22Rv1 (cell line): ENCODE data around the gene TMPRSS6.
A peak's percentile ranks its signal among the peaks of the same experiment; 100 is the strongest.

Experiments
- H3K27ac ChIP-seq: fragments of 450-650 bp; 2 replicates; pipeline ENCODE4 v1.5.1; 2017
- ZFX ChIP-seq: fragments of 450-650 bp; IDR thresholded peaks from 2 replicates; pipeline ENCODE4 v1.6.1; 2017; ENCODE audit warnings: antibody characterized with exemption, borderline replicate concordance
- TF ChIP-seq, protein P1 (sequence below): fragments of 450-650 bp; IDR thresholded peaks from 2 replicates; pipeline ENCODE4 v1.5.1; 2017; ENCODE audit warnings: mild to moderate bottlenecking

Gene TMPRSS6

DNA sequence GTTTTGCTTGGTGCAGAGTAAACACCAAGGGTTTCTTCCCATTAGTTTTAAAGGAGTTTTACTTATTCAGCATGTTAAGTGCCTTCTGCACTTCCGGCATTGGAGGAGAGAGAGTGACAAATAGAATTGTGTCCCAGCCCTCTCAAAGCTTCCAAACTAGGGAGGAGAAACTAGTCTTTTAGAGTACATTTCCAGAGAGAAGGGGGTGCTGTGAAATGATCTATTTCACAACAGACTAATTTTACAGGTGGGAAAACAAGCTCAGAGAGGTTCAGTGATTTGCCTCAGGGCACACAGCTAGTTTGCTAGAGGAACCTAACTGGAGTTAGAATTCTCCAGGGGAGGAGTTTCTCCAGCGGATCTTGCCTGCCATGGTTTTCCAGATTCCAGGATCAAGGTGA lies 77.4 kb downstream of the TMPRSS6 start:
- TF ChIP-seq, protein P1, sequence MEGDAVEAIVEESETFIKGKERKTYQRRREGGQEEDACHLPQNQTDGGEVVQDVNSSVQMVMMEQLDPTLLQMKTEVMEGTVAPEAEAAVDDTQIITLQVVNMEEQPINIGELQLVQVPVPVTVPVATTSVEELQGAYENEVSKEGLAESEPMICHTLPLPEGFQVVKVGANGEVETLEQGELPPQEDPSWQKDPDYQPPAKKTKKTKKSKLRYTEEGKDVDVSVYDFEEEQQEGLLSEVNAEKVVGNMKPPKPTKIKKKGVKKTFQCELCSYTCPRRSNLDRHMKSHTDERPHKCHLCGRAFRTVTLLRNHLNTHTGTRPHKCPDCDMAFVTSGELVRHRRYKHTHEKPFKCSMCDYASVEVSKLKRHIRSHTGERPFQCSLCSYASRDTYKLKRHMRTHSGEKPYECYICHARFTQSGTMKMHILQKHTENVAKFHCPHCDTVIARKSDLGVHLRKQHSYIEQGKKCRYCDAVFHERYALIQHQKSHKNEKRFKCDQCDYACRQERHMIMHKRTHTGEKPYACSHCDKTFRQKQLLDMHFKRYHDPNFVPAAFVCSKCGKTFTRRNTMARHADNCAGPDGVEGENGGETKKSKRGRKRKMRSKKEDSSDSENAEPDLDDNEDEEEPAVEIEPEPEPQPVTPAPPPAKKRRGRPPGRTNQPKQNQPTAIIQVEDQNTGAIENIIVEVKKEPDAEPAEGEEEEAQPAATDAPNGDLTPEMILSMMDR, result no peak
- no peak for TF ChIP-seq ZFX
- H3K27ac ChIP-seq, result peak overlapping the region; percentile 81

GRCh38 chr22:37030560-37031281 lies 78.8 kb downstream of the TMPRSS6 start:
- TF ChIP-seq, protein P1, result 0 out of 2 replicates have a peak, but pooled peaks have one; percentile 19
- no peak for TF ChIP-seq ZFX
- no peak overlapping the region for H3K27ac ChIP-seq

DNA sequence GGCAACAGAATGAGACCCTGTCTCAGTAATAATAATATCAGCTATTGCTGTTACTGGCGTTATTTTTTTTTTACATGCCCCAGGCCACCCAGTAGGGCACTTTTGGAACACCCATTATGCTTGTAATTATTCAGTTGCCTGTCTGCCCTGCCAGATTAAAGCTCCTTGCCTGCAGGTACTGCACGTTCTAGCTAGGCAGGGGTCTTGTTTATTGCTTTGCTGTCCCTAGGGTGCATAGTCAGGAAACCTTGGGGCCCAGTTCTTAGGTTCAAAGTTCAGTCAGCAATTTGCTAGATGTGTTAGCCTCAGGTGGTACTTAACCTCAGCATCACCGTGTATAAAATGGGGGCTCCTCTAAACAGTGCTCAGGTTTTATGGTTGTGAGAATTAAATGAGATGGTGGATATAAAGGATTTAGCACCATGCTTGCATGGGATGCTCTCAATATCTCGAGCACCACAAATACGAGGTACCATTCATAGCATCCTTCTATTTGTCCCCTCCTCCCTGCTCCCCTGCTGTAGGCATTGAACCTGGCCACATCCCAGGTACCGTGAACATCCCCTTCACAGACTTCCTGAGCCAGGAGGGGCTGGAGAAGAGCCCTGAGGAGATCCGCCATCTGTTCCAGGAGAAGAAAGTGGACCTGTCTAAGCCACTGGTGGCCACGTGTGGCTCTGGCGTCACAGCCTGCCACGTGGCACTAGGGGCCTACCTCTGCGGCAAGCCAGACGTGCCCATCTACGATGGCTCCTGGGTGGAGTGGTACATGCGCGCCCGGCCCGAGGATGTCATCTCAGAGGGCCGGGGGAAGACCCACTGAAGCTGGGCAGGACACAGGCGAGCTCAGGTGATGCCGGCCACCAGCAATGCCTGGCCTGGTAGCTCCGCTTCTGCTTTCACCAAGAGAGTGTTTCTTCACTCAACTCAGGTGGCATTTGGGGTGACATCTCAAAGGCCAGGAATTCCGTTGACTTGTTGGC lies 80.5 kb downstream of the TMPRSS6 start:
- H3K27ac ChIP-seq, result no peak overlapping the region
- TF ChIP-seq, protein P1, result no peak
- TF ChIP-seq ZFX, result no peak

DNA sequence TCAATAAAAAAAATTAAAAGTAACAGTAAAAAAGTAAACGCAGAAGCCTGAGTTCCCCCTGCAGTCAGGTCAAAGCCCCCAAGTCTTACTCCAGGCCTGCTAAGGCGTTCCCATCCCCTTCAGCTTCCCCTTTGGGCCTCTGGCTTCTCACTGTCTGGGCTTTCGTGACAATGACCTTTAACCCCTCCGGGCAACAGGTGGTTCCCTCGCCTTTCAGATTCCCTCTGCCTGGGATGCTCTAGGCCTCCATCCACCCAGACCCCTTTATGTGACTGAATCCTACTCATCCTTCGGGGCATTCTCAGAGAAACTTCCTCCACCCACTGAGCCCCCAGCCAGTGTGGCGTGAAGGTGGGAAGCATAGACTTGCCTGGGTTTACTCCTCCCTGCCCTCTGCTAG lies 82.0 kb downstream of the TMPRSS6 start:
- TF ChIP-seq ZFX, result no peak
- TF ChIP-seq, protein P1, result no peak
- no peak overlapping the region for H3K27ac ChIP-seq

DNA sequence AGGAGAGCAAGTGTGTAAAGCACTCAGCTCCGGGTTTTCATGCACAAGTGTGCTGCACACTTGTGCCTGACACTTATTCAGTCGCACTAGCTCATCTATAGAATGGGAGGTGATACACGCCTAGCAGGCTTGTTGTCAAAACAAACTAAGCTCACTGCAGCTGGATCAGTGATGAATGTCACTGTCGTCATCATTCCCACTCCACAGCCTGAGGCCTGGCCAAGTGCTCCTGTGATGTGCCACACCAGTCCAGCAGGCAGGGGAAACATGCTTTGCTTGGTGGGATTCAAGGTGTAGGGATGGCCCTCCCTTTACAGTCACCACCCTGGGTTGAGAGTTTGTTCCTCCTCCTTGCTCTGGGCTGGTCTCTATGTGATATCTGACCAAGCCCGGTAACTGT lies 83.2 kb downstream of the TMPRSS6 start:
- H3K27ac ChIP-seq, result no peak overlapping the region
- TF ChIP-seq, protein P1, result no peak
- TF ChIP-seq ZFX, result no peak

GRCh38 chr22:37025500-37026070 lies 83.9 kb downstream of the TMPRSS6 start:
- TF ChIP-seq, protein P1, result no peak
- no peak for TF ChIP-seq ZFX

More at GRCh38 chr22:37025500-37026070, 83.9 kb downstream of the TMPRSS6 start:
- no peak overlapping the region for H3K27ac ChIP-seq
